NCI-H1436 treated with DMSO at 0.1 percent for 48 hours (cell line): ENCODE measurements around the gene SLC28A1.
"Not testable (repeated sequence)": the region's sequence is repeated elsewhere in the genome, so short reads cannot be mapped to it uniquely, and the experiment has no call there.

Source experiments
- DNase-seq: peaks from one replicate; lab custom pipeline; 2025; lab: John Stamatoyannopoulos, UW

The SLC28A1 gene, protein sequence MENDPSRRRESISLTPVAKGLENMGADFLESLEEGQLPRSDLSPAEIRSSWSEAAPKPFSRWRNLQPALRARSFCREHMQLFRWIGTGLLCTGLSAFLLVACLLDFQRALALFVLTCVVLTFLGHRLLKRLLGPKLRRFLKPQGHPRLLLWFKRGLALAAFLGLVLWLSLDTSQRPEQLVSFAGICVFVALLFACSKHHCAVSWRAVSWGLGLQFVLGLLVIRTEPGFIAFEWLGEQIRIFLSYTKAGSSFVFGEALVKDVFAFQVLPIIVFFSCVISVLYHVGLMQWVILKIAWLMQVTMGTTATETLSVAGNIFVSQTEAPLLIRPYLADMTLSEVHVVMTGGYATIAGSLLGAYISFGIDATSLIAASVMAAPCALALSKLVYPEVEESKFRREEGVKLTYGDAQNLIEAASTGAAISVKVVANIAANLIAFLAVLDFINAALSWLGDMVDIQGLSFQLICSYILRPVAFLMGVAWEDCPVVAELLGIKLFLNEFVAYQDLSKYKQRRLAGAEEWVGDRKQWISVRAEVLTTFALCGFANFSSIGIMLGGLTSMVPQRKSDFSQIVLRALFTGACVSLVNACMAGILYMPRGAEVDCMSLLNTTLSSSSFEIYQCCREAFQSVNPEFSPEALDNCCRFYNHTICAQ

DNA sequence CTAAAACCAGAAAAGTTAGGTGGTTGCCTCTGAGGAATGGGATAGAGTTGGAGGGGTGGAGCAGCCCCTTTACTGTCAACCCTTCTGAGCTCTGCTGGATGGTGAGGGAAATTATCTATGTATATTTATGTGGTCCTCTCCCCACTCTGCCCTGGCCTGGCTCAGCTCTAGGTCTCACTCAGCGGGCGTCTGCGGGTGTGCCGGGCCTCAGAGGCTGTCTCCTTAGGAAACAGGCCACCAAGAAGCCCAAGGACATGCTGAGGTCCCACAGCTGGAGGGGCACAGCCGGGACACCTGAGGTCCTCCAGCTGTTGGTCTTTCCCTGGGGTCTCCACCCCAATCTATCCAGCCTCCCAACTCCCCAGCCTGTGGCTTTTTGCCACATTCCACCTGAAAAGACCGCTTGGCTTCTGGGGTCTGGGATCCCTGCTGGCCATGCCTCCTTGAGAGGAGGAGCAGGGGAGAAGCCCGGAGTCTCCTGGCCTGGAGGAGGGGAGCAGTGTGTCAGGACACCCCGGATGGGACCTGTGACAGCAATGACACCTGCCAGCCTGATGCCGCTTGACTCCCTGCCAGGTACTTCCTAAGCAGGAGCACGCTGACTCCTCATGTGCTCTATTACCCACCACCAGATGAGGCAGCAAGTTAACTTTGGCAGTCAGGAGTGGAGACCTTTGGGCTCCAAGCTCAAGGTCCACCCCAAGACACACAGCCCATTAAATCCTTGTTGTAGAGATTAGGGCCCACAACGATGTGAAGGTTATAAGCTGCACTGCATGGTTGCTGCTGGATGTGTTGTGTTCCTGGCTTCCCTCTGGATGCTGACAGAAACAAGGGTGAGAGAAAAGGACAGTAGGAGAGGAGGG, at the start of gene SLC28A1:
TSS of gene SLC28A1 (plus strand) at position 747 of the 866 bp plus-strand sequence. CDS start 3,099 bp downstream, outside the sequence.
- no peak for DNase-seq

DNA sequence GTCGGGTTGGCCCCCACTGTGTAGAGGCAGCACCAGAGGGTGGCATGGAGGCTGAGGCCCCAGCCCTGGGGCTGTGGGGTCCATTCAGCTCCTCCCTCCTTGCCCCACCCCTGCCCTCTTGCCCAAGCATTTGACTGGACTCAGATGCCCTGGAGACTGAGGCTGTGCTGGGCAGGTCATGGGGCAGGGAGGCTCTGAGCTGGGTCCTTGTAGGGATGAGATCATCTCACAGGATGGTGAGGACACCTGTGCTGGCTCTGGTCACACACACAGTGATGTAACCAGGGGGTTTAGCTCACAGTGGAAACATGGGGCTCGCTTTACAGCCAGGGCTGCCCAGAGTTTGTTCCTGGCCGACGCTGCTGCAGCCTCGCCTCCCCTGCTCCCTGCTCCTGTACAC, 49.5 kb upstream of the SLC28A1 start:
- DNase-seq, result no peak

DNA sequence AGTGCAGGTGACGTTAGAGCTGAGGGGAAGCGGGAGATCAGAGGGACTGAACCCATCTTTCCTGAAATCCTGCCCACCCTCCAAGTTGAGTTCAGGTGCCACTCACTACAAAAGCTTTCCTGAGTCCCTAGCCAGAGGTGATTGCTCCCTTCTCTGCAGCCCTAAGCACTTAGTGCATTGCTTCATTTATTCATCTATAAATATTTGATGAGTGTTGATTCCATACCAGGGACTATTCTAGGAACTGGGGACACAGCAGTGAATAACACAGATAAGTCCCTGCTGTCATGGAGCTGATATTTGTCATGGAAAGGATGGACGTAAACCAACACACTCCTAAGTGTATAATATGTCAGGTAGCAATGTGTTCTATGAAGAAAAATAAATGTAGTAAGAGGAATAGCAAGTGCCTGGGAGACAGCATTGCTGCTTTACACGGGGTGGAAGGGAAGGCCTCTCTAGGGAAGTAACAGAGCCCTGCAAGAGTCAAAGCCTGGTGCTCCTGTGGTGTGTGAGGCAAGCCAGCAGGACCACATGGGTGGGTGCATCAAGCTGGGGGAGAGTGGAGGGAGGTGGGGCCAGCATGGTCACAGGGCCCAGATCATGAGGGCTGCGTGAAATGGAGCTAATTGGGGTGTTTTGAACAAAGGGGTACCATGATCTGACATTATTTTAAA, 48.7 kb upstream of the SLC28A1 start:
- no peak for DNase-seq

DNA sequence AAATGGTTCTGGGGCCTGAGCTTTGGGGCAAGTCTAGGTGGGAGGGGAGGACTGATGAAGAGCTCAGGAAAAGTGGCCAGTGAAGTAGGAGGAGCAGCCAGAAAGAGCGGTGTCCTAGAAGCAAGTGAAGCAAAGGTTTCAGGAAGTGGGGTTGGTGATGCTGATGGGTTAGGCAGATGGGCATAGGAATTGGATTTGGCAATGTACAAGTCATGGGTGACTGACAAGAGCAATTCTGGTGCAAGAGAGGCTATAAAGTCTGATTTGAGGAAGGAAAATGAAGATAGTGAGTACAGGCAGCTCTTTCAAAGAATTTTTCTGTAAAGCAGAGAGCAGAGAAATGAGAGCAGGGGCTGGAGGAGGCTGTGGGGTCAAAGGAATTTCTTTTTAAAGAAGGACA, 47.6 kb upstream of the SLC28A1 start:
- DNase-seq, result no peak

DNA sequence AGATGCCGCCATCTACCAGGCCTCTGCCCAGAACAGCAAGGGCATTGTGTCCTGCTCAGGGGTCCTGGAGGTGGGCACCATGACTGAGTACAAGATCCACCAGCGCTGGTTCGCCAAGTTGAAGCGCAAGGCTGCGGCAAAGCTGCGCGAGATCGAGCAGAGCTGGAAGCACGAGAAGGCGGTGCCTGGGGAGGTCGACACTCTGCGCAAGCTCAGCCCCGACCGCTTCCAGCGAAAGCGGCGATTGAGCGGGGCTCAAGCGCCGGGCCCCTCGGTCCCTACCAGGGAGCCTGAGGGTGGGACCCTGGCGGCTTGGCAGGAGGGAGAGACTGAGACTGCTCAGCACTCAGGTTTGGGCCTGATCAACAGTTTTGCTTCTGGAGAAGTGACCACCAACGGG, 44.7 kb upstream of the SLC28A1 start:
- DNase-seq, result no peak

DNA sequence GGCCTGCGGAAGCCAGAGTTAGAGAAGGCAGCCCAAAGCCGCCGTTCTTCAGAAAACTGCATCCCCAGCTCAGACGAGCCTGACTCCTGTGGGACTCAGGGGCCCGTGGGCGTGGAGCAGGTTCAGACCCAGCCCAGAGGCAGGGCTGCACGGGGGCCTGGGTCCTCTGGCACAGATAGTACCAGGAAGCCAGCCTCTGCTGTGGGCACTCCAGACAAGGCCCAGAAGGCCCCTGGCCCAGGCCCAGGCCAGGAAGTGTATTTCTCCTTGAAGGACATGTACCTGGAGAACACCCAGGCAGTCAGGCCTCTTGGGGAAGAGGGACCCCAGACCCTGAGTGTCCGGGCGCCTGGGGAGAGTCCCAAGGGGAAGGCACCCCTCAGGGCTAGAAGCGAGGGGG, 44.2 kb upstream of the SLC28A1 start:
- no peak for DNase-seq

DNA sequence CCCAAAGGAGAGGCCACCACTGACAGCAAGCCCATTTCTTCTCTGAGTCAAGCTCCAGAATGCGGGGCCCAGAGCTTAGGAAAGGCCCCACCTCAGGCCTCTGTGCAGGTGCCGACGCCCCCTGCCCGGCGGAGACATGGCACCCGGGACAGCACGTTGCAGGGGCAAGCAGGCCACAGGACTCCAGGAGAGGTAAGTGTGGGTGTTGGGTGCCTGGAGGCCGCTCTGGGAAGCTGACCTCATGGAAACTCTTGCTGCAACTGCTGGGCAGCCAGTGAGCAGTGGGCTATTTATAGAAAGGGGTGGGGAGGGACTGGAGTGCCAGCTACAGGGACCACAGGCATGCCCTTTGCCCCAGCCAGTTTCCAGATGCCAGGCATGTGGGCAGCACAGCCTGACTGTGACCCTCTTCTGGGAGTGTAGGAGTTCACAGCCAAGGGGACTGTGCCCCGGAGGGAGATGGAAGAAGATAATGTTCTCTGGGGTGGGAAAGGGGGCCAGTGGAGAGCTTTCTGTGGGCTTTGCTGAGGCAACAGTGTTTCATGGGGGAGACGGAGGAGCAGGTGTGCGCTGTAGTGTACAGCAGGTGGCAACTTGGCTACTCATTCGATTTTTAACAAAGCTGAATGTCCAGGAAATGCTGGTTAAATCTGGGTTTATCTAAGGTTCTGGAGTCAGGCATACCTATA, 43.6 kb upstream of the SLC28A1 start:
- no peak for DNase-seq

DNA sequence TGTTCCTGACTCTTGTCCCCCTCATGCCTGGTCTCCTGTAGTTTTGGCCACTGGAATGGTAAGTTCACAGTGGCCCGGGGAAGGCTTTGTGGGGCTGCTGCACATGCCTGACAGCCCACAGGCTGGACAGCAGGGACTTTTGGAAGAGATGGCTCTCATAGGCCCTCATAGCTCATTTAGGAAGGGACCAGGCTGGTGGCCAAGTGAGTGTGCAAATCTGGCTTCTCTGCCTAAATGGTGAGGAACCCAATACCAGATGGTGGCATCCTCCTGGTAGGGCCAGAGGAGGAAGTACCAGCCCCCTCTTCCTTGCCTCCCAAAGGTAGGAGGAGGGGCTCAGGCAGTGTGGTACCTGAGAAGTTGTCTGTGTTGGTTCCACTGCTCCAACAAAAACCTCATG, 41.7 kb upstream of the SLC28A1 start:
- no peak for DNase-seq

DNA sequence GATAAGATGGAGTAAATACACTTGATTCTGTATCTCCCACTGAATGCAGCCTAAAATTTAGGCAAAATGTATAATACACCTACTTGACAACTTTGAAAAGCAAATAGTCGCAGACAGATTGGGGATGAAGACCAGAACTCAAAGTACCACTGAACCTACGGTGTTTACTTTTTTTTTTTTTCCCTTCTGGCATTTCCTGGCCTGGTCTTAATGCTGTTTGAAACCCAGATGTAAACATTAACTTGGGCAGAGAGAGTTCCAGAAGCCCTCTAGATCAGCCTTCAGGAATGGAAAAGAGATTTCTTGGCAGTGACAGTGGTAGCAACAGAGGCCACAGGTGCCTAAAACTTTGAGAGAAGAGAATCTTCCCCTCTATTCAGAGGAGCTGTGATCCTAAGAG, 39.5 kb upstream of the SLC28A1 start:
- no peak for DNase-seq

DNA sequence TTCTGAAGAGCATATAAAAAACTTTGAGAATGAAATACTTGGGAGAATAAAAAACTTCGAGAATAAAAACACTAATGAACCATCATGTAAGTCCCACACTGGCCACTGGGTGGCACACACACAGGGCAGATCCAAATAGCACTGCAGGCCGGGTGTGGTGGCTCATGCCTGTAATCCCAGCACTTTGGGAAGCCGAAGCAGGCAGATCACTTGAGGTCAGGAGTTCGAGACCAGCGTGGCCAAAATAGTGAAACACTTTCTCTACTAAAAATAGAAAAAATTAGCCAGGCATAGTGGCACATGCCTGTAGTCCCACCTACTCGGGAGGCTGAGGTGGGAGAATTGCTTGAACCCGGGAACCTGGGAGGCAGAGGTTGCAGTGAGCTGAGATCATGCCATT, 38.8 kb upstream of the SLC28A1 start:
- DNase-seq, result not testable (repeated sequence)

DNA sequence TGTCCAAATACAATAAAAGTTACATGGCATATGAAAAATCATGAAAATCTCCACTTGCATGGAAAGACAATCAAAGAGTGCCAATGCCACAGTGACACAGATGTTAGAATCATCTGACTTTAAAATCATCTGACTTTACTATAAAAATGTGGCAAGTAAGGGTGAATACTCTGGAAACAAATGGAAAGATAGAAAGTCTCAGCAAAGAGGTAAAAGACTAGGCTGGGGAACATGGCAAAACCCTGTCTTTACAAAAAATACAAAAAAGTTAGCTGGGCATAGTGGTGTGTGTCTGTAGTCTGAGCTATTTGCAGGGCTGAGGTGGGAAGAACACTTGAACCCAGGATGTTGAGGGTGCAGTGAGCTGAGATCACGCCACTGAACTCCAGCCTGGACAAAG, 38.2 kb upstream of the SLC28A1 start:
- no peak for DNase-seq

DNA sequence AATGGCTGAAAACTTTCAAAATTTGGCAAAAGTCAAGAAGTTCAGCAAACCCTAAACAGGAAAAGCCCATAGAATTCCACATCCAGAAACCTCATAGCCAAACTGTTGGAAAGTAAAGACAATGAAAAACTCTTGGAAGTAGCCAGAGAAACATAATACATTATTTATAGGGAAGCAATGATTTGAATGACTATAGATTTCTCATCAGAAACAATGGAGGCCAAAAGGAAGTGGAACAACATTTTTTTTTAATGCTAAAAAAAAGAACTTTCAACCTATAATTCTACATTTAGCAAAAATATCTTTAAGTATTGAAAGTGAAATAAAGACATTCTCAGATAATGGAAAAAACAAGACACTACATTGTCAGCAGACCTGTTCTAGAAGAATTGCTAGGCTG, 37.1 kb upstream of the SLC28A1 start:
- no peak for DNase-seq

DNA sequence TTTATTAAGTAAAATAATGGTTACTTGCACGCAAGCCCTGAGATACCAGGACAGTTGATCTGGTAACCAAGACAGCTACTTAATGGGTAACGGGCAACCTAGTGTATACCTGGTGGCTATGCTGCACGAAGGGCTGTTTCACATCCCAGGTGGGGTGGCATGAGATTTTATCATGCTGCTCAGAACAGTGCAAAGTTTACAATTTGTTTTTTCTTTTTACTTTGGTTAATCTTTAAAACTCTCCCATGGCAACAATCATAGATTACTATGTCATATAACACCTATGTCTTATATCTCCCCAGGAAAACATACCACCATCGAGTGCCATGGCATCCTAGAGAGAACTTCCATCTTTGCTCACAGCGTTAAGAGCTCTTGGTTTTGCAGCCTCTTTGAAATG, 32.2 kb upstream of the SLC28A1 start:
- DNase-seq, result no peak

DNA sequence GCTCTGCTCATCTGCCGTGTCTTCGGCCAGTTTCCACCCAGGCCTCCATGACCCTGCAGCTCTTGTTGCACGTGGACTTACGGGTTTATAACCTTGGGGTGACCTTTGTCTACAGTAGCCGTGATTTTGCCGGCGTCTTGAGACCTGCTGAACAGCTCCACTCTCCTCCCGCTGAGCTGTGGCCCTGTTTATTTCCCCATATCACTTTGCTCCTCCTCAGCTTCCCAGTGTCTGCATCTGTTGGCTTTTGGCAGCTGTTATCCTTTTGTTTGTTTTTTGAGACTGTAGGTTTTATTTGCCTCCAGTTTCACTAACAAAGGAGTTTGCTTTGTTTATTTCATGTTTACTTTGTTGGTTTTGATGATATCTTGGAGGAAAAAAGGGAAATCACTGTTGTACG, 29.3 kb upstream of the SLC28A1 start:
- no peak for DNase-seq

DNA sequence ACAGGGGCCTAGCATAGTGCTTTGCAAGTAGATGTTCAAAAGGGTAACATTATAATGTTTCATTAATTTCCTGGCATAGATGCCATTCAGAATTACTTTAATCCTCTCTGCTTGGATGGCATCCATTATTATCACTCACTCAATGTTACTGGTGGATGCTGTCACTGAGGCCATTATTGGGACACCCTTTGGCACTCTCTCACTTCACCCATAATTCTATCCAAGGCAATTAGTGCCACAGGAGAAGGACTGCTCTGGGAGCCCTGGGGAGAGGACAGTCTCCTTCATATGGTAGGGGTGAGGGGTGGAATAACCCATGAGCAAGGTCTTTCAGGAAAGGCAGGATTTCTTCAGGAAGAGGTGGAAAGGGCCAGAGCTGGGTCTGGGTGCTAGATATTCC, 28.7 kb upstream of the SLC28A1 start:
- DNase-seq, result no peak

DNA sequence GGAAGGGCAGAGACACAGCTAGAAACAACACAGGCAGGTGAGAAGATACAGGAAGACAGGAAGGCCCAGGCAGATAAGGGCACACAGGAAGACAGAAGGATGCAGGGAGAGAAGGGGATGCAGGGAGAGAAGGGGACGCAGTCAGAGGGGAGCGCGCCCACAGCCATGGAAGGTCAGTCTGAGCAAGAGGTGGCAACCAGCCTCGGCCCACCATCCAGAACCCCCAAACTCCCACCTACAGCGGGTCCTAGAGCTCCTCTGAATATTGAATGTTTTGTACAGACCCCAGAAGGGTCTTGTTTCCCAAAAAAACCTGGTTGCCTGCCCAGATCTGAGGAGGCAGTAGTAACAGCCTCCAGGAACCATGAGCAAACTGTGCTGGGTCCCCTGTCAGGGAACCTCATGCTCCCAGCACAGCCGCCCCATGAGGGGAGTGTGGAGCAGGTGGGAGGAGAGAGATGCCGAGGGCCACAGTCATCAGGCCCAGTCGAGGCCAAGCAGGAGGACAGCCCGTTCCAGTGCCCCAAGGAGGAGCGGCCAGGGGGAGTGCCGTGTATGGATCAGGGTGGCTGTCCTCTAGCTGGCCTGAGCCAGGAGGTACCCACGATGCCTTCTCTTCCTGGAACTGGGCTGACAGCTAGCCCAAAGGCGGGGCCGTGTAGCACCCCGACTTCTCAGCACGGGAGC, 27.6 kb upstream of the SLC28A1 start:
- DNase-seq, result no peak

DNA sequence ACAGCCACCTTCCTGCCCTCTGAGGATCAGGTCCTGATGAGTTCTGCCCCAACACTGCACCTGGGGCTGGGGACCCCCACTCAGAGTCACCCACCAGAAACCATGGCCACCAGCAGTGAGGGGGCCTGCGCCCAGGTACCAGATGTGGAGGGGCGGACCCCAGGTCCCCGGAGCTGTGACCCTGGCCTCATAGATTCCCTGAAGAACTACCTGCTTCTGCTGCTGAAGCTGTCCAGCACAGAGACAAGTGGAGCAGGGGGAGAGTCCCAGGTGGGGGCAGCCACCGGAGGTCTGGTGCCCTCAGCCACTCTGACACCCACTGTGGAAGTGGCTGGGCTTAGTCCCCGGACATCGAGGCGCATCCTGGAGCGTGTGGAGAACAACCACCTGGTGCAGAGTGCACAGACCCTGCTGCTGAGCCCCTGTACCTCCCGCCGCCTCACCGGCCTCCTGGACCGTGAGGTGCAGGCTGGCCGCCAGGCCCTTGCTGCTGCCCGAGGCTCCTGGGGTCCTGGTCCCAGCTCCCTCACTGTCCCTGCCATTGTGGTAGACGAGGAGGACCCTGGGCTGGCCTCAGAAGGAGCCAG, 27.0 kb upstream of the SLC28A1 start:
- no peak for DNase-seq

DNA sequence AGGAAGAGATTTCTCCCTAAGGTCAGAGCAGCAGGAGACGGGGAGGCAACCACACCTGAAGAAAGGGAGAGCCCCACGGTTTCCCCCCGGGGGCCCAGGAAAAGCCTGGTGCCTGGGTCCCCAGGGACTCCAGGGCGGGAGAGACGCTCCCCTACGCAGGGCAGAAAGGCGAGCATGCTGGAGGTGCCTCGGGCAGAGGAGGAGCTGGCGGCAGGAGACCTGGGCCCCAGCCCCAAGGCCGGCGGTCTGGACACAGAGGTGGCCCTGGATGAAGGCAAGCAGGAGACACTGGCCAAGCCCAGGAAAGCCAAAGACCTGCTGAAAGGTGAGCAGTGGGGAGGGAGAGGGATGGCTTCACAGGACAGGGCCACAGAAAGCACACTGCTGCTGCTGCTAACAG, 26.2 kb upstream of the SLC28A1 start:
- no peak for DNase-seq

DNA sequence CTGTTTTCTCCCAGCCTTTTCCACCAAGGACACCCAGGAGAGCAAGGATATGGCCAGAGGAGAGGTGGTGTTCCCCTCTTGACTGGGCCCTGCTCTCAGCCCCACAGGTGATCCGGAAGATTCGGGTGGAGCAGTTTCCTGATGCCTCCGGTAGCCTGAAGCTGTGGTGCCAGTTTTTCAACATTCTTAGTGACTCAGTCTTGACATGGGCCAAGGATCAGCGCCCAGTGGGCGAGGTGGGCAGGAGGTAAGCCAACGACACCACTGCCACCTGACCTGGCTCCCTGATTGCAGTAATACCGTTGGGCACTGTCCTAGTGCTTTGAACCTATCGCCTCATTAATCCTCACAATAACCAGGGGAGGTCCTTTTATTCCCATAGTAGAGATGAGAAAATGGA, 25.3 kb upstream of the SLC28A1 start:
- DNase-seq, result no peak

DNA sequence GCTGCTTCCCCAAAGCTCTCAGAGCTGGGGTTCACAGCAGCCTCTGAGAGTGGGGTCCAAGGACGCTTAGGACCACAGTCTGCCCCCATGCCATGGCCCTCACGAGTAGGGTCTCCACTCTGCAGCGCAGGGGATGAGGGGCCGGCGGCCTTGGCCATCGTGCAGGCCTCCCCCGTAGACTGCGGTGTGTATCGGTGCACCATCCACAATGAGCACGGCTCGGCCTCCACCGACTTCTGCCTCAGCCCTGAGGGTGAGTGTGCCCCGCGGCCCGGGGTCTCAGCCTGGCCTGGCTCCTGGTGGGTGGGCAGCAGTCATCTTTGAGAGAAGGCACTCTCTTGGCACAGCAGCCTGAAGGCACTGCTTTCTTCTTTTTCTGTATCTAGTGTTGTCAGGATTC, 24.8 kb upstream of the SLC28A1 start:
- no peak for DNase-seq

DNA sequence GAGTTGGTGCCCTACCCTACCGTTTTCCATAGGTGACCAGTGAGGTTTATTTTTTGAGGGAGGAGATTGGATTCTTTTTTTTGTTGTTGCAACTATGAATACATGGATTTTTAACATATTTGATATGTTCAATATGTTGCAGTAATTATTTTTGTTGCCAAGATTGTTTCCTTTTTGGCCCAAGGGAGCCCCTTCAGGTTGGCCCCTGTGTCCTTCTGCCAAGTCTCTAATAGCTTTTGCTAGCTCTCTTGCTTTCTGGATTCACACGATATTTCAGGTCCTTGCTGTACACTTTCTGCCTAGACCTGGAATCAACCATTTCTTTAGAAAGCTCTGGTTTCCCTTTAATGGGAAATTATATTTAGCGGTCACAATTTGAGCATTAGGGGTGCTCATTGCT, 22.7 kb upstream of the SLC28A1 start:
- DNase-seq, result no peak
